HK-2 (cell line): ENCODE data around the gene ATP12A.
"Not testable (repeated sequence)": the region's sequence is repeated elsewhere in the genome, so short reads cannot be mapped to it uniquely, and the experiment has no call there.

Experiments used
- DNase-seq: peaks from one replicate; pipeline ENCODE4 v3.0.0-alpha.2; 2018; ENCODE audit not compliant: unreplicated experiment

The ATP12A gene

GRCh38 chr13:24730873-24731567 is 50.8 kb downstream of the ATP12A start:
- not testable (repeated sequence) for DNase-seq

DNA sequence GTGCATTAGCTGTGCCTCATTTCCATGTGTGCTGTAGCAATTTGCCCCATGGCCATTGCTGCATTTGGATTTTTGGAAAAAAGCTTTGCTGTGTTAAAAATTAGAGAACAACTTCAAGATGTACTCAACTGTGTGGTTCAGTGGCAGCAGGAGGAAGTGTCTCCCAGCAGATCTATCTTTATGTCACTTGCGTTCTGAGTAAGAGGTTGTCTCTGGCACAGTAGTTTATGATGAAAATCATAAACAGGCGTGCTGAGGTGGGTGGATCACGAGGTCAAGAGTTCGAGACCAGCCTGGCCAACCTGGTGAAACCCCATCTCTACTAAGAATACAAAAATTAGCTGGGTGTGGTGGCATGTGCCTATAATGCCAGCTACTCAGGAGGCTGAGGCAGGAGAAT is 54.7 kb downstream of the ATP12A start:
- DNase-seq, result no peak

DNA sequence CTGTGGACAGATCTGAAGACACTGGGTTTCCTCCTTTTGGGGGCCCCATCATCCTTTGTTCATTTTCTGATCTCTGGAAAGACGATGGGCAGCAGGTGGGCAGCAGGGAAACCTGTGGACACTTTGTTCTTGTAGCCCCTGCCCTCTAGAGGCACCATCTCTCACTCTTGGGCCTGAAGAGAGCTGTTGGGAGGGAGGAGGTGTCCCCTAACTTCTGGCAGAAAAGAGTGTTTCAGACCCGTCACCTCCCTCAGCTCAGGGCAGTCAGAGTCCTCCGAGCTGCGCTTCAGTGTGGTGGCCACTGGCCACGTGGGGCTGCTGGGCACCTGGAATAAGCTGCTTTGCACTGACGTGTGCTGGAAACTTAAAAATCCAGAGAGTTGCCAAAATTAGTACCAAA is 56.8 kb downstream of the ATP12A start:
- DNase-seq, result no peak

DNA sequence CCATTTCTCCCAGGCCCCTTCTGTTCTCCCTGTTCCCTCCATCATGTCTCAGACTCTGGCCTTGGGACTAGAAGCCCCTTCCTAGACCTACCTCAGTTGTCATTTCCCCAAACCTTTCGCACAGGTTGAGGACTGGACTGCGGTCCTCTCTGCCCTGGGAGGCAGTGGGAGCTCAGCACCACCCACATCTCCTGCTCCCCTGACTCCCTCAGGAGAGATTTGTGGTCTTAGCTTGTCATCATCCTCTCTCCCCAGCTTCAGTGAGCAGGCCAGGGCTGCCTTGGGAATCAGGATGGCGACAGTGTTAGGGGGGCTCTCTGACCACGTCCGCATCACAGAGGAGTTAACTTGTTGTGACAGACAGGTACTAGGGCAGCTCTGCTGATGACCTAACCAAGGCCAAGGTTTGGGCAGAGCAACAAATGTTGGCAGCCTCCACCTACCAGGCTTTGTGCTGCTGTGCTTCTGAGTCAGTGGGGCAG is 58.2 kb downstream of the ATP12A start:
- no peak for DNase-seq

DNA sequence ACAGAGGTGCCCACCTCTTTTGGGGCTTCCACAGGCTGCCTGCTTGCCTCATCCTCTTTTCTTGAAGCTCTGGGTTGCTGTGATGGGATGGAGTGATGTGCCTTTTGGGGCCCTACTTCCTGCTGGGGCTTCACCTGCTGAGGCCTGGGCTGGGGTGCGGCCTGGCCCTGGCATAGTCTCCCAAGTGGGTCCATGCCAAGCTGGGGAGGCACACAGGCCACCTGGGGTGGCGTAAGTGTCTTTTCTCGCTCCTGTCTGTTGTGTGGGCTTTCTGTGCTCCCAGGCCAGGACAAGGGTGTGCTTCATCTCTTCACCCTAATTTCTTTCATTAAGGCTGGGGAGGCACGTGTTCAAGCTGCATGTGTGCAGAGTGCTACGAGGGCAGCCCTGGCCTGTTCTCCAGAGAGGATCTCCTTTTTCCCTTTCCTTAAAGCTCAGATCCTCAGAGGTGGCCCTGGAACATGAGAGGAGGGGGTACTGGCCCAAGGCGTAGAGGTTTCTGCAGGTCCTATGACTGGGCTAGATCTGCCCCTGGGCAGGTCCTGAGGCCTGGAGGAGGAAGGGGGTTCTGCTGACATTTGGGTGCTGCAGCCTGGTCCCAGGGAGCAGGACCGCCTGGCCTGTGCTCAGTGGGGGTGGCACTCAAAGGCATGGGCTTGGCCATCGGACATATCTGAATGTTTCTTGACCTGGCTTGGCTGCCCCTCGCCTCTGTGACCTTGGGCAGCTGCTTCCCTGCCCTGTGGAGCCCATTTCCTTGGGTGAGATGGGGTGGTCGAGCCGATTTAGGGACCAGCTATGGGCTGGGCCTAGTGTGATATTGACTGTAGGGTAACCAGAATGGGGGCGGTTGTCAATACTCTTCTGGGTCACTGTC is 60.0 kb downstream of the ATP12A start:
- DNase-seq, result no peak

GRCh38 chr13:24741016-24741662 is 60.9 kb downstream of the ATP12A start:
- DNase-seq, result no peak

DNA sequence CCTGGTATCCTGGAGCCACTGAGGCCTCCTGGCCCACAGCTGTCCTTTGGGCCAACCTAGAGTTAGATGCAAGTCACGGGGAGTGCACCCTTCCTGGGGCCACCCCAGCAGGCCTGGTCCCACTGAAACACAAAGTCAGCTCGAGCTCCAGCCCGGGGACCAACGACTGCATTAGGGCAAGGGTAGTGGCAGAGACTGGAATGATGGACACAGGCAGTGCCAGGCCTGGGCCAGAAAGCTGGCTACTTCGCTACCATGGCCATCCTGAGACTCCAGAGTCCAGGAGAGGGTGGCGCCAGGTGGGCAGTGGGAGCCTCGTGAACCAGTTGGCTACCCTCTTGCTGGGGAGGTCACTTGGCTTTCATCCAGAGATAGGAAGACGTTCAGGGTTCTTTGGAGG is 61.6 kb downstream of the ATP12A start:
- no peak for DNase-seq

DNA sequence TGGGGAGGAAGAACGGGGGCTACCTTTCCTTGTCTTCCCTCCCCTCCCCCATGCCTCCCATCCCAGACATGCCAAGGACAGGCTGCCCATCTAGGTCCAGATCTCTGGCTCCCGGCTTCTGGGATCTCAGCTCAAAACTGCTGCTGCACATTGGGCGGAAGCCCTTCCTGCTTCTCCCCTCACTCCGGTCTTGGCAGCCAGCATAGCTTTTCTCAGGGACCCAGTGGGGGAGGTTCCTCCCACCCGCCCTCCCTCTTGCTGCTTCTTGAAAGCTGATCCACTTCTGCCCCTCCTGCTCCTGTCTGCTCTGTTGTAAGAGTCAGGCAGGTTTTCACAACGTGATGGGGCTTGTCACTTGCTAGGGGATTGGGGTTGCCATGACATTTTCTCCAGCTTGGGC is 62.1 kb downstream of the ATP12A start:
- DNase-seq, result no peak

GRCh38 chr13:24742977-24743376 is 62.8 kb downstream of the ATP12A start:
- DNase-seq, result no peak

GRCh38 chr13:24744247-24744646 is 64.0 kb downstream of the ATP12A start:
- no peak for DNase-seq

DNA sequence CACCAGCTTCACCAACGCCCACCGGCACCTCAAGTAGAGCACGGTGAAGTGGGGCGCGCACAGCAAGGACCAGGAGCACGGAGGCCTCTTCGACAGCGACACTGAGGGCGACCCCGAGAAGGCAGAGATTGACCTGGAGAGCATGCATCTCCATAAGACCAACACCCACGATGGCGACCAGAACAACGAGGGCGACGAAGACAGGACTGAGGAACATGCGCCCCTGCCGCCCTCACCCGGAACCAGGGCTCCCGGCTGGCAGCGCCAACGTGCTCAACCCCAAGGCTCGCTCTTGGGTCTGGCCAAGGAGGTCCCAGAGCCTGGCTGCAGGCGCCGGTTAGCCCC is 65.3 kb downstream of the ATP12A start:
- no peak for DNase-seq

GRCh38 chr13:24745861-24746617 is 65.8 kb downstream of the ATP12A start:
- no peak for DNase-seq

DNA sequence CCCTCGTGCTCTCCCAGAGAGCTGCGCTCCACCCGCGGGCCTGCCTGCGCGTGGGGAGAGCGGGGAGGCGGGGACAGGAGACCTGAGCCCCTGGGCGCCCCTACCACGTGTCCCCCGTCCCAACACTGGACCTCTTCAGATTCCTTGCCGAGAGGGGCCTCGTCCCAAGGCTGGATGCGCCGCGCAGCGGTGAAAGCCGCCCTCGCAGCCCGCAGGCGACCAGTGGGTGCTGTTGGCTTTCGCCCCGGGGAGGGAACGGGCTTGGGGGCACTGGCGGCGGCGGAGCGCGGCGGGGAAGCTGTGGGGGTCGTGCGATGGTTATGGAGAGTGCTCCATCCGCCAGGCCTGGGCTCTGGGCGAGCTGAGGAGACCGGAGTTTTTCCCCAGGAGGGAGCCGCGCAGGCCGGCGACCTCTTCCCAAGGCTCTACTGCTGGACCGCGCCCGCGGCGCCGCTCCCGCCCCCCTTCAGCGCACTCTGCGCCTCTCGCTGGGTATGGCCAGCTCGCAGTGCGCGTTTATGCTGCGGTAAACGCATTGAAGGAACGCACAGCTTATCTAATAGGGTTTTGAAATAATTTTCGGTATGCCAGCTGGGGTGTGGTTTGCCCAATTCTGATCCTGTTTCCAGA is 66.5 kb downstream of the ATP12A start:
- DNase-seq, result no peak

GRCh38 chr13:24747248-24748060 is 67.2 kb downstream of the ATP12A start:
- no peak for DNase-seq

- DNase-seq, result no peak
Observed at GRCh38 chr13:24748061-24748400, 67.8 kb downstream of the ATP12A start.

- no peak for DNase-seq
Observed at GRCh38 chr13:24759197-24759596, 79.0 kb downstream of the ATP12A start.
